Measurements from ENCODE around the gene SIL1. TPM values are rescaled to one million over a fixed set of nuclear protein-coding genes. Genes with fewer than 3 reads are reported as not detected.

SIL1 gene
- total and polyA plus RNA-seq, 2 of the 8 experiments (the other 6 are each of a cell fraction or from before 2014, with no cell fraction given) = 8.3 to 12.8 TPM

- no peak overlapping the region for H2BK5ac ChIP-seq (ENCODE audit: low read depth, low read length)
- H3K27me3 ChIP-seq (replicated peaks in 1 of 4; ENCODE audit: control insufficient read depth in 3 of 4, extremely low read depth in 1 of 4, insufficient read depth in 3 of 4, low read length in 3 of 4) = no peaks in the 10 kb centered on the region
- no peak overlapping the region for H3K18ac ChIP-seq (ENCODE audit: extremely low read depth, low read length)
- H2BK12ac ChIP-seq (ENCODE audit: low read depth, low read length) = no peak overlapping the region
- H3K4me3 ChIP-seq (ENCODE audit: extremely low read depth in 1 of 4, insufficient read depth in 2 of 4, low read depth in 3 of 4, low read length in 4 of 4) = no peak overlapping the region
- peaks cover 14 to 50% (median 30%) of the 10 kb centered on the region in 4 experiments for H3K36me3 ChIP-seq (ENCODE audit: control insufficient read depth in 2 of 4, insufficient read depth in 4 of 4, low read length in 3 of 4)
- no peak overlapping the region for H3K56ac ChIP-seq (replicated peaks; ENCODE audit: insufficient read length, low read depth, low read length)
- no peak overlapping the region for H2BK15ac ChIP-seq (ENCODE audit: low read length)
- H2BK120ac ChIP-seq (replicated peaks; ENCODE audit: low read depth, low read length) = no peak overlapping the region
- no peaks in the 10 kb centered on the region for H3K9me3 ChIP-seq (ENCODE audit: insufficient read depth in 2 of 2, low read depth in 1 of 2, low read length in 1 of 2)
- no peak overlapping the region for H2BK20ac ChIP-seq (ENCODE audit: low read length)
- peak in 1 of 3 experiments; percentile 5; a peak in 1 of 4 replicates for TF ChIP-seq CTCF (IDR thresholded peaks at IDR 0.05; ENCODE audit: control extremely low read depth in 1 of 3, insufficient read depth in 1 of 3, low read depth in 1 of 3, low read length in 3 of 3)
- TF ChIP-seq CHD2 (IDR thresholded peaks at IDR 0.05; ENCODE audit: low read length) = no peak
- no peak overlapping the region for H2AFZ ChIP-seq (ENCODE audit: low read length)
- H4K20me1 ChIP-seq (replicated peaks in 1 of 2; ENCODE audit: control insufficient read depth in 1 of 2, insufficient read depth in 2 of 2, low read length in 2 of 2) = peaks cover 0 to 2% of the 10 kb centered on the region in 2 experiments
- H3K23me2 ChIP-seq (ENCODE audit: low read depth, low read length) = no peaks in the 10 kb centered on the region
- no peak overlapping the region for H3K4me2 ChIP-seq (ENCODE audit: insufficient read depth in 1 of 2, low read depth in 2 of 2, low read length in 2 of 2)
- no peak overlapping the region for H4K8ac ChIP-seq (ENCODE audit: extremely low read depth, insufficient read depth, low read length)
- H3K4ac ChIP-seq (replicated peaks; ENCODE audit: insufficient read length, low read depth, low read length) = no peak overlapping the region
- no peak overlapping the region for H3K27ac ChIP-seq (ENCODE audit: low read depth, low read length)
- peaks cover 2% of the 10 kb centered on the region; the same call in 1 of the 2 replicates for H3K79me1 ChIP-seq (ENCODE audit: low read depth, low read length)
- H3K23ac ChIP-seq (ENCODE audit: insufficient read length) = no peak overlapping the region
- ChIA-PET CTCF (ENCODE audit: partially characterized antibody) (no interaction called here), POLR2A (ENCODE audit: partially characterized antibody) (no interaction called here)
- H3K4me1 ChIP-seq (replicated peaks in 1 of 4; ENCODE audit: control insufficient read depth in 3 of 4, insufficient read depth in 4 of 4, low read length in 3 of 4) = peaks cover 0 to 4% (median 2%) of the 10 kb centered on the region in 4 experiments; a peak in 2 of 7 replicates
- 93% methylated on average over 2 of the region's 2 CpGs; no CpG with 5 or more reads in 1 of the 2 experiments for WGBS, 2 experiments (ENCODE audit: extremely low coverage in 1 of 2, insufficient coverage in 1 of 2, insufficient read length in 1 of 2, insufficient replicate concordance in 2 of 2, low coverage in 1 of 2, low lambda C conversion rate in 2 of 2, missing lambda C conversion rate in 1 of 2)
- H3K9ac ChIP-seq (replicated peaks in 1 of 4; ENCODE audit: extremely low read depth in 1 of 4, low read depth in 3 of 4, low read length in 3 of 4) = no peak overlapping the region; a peak in 1 of 7 replicates
- no peaks in the 10 kb centered on the region for H3K79me2 ChIP-seq (ENCODE audit: control insufficient read depth in 1 of 2, insufficient read depth in 2 of 2, low read length in 2 of 2)
- no peak overlapping the region for H4K5ac ChIP-seq (ENCODE audit: insufficient read length, low read depth, low read length)
- FAIRE-seq = no peak
- DNase-seq (ENCODE audit: low read depth in 1 of 2, low spot score in 2 of 2) = no peak
- H3K14ac ChIP-seq (ENCODE audit: insufficient read length) = no peak overlapping the region
- H2AK5ac ChIP-seq (ENCODE audit: low read depth, low read length) = no peak overlapping the region
- H4K91ac ChIP-seq (replicated peaks; ENCODE audit: insufficient read length, low read length) = no peak overlapping the region
Observed at GRCh38 chr5:138922494-138922893, 275.7 kb downstream of the SIL1 start.
